ENCODE data around the gene S100A10.

DNA sequence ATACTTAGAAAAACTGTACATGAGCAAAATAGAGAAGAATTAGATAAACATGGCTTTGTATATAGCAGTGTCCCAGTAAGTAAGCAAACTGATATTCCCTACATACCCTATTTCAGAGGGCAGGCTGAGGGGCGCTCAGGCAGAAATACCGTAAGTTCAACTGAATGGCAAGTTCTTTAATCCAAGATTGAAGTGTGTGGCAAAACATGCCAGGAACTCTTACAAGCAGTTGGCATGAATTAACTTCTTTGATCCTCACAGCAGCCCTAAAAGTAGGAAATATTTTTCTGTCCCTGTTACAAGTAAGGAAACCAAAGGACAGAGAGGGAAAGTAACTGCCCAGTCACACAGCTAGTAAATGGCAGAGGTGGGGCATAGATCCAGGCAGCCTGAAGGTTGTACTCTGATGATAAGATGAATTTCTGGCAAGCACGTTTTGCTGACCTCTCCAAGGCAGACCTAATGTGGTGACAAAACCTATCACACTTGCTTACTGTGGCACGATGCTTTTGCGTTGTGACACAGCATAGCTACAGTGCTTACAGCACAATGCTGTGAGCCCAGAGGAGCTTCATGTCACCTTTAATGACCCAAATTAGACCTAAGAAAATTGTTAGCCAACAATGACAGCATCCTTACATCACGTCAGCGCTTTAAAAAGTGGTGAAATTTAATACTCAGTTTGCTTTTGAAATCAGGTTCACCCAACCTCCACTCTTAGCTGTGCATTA lies 49.4 kb downstream of the S100A10 start:
- TF ChIP-seq GATA3 (IDR thresholded peaks at IDR 0.05; ENCODE audit: low read depth, low read length) (no peak), GATA2 (IDR thresholded peaks at IDR 0.05; ENCODE audit: low read depth, low read length) (no peak)
